Mesangial cell (primary cell): Measurements from ENCODE around the gene STK36. TPM values are rescaled to one million over a fixed set of nuclear protein-coding genes. Genes with fewer than 3 reads are reported as not detected.

Source experiments
- total RNA-seq: library from RNA; depleted of rRNA; stranded (reverse); fragments of >200 nt; gene quantifications from 2 replicates; pipeline ENCODE4 v1.2.3, GENCODE V29; 2015

Gene STK36
- 16.1 and 32.5 TPM in 2 replicates for total RNA-seq

GRCh38 chr2:218671654-218672566 is at the start of gene STK36, which contains the start of gene RNF25:
TSS of gene STK36 (plus strand) at chr2:218672086. CDS start at chr2:218672830, 744 bp downstream.
TSS of gene RNF25 (minus strand) at chr2:218672002. CDS start at chr2:218671970, 32 bp downstream.

GRCh38 chr2:218659258-218659987 is 12.5 kb upstream of the STK36 start, which contains the start of the genes BCS1L and ZNF142:
TSS of gene BCS1L (plus strand) at chr2:218659683. CDS start at chr2:218660988, 1,305 bp downstream.
TSS of gene ZNF142 (minus strand) at chr2:218659623. CDS start at chr2:218656429, 3,194 bp downstream.

GRCh38 chr2:218710687-218711549 is 39.0 kb downstream of the STK36 start, which contains the start of gene TTLL4:
TSS of gene TTLL4 (plus strand) at chr2:218710835. CDS start at chr2:218737677, 26,842 bp downstream.

Other genes starting within 250 kb of the STK36 start
- gene USP37, start 103.7 kb upstream of the STK36 start, total RNA-seq: 5.1 and 9.1 TPM in 2 replicates
- 44.2 and 77.7 TPM in 2 replicates for gene CNOT9, start 103.2 kb upstream of the STK36 start, total RNA-seq
- 4.2 TPM in 1 of 2 replicates, not detected in the other for gene PLCD4, start 64.2 kb upstream of the STK36 start, total RNA-seq
- 20.4 and 22.2 TPM in 2 replicates for gene ZNF142, start 12.5 kb upstream of the STK36 start, total RNA-seq
- 22.8 and 36.7 TPM in 2 replicates for gene BCS1L, start 12.4 kb upstream of the STK36 start, total RNA-seq
- gene RNF25, start 84 bp upstream of the STK36 start, total RNA-seq: 25.7 and 36.3 TPM in 2 replicates
- 14.8 and 30.0 TPM in 2 replicates for gene TTLL4, start 38.7 kb downstream of the STK36 start, total RNA-seq
- gene CYP27A1, start 110.1 kb downstream of the STK36 start, total RNA-seq: 11.9 and 26.1 TPM in 2 replicates
- not detected in 2 replicates for gene PRKAG3, start 159.7 kb downstream of the STK36 start, total RNA-seq
- not detected in 2 replicates for gene WNT6, start 187.7 kb downstream of the STK36 start, total RNA-seq
- 1.1 and 10.5 TPM in 2 replicates for gene WNT10A, start 208.8 kb downstream of the STK36 start, total RNA-seq